ENCODE measurements around the gene KCNMB2.

KCNMB2 gene

DNA sequence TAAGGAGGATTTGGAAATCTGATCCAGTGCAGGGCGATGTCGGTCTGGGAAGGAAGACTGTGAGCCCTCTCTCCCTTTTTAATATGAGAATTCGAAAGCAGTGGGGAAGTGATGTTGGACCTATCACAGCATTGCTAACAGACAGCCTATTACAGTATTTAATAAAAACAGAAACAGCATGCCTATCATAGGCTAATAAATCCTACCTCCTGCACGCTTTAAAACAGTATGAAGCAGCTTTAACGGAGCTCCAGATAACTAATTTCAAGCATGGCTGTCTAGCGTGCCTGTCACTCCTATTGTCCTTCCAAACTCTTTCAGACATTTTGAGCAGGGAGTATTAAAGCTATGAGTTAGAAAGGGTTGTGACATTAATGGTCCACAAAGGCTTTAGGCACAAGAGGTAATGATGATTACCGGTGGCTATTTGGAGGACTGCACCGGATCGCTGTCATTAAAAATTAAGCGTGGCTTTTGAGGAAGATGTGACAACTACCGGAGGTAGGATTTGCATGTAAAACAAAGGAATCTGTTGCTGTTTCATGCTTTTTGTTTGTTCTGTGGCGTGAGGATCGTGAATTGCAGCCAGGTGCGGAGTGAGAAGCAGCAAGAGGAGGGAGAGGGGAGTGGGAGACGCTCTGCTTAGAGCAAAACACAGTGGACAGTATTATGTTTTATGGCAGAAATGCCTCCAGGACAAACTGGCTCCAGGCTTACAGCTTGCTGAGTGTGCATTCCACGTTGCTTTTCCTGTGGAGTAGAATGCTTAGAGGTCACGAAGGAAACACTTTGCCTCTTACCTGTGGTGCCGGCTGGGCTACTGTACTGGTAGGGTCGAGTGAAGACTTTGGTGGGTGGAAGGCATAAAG lies at the start of gene KCNMB2:
Gene KCNMB2, plus strand, starts transcription at position 226 of the 869 bp plus-strand sequence.
- peaks cover under 1% of the 10 kb centered on the region for H3K9me3 Mint-ChIP-seq
- no peaks in the 10 kb centered on the region for H3K27me3 Mint-ChIP-seq (ENCODE audit: low read depth)
- no peaks in the 10 kb centered on the region for H3K36me3 Mint-ChIP-seq (ENCODE audit: low read depth)
- H3K27ac Mint-ChIP-seq = peak within 1 kb of the TSS; percentile 84 to 91 (median 88)
- H3K4me1 Mint-ChIP-seq = peaks cover 38% of the 10 kb centered on the region
- H3K4me3 Mint-ChIP-seq = peak within 1 kb of the TSS; percentile 81 to 90 (median 88)
- TF ChIP-seq, protein P1, sequence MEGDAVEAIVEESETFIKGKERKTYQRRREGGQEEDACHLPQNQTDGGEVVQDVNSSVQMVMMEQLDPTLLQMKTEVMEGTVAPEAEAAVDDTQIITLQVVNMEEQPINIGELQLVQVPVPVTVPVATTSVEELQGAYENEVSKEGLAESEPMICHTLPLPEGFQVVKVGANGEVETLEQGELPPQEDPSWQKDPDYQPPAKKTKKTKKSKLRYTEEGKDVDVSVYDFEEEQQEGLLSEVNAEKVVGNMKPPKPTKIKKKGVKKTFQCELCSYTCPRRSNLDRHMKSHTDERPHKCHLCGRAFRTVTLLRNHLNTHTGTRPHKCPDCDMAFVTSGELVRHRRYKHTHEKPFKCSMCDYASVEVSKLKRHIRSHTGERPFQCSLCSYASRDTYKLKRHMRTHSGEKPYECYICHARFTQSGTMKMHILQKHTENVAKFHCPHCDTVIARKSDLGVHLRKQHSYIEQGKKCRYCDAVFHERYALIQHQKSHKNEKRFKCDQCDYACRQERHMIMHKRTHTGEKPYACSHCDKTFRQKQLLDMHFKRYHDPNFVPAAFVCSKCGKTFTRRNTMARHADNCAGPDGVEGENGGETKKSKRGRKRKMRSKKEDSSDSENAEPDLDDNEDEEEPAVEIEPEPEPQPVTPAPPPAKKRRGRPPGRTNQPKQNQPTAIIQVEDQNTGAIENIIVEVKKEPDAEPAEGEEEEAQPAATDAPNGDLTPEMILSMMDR (IDR thresholded peaks at IDR 0.05; ENCODE audit: unreplicated experiment in 3 of 3) = no peak

DNA sequence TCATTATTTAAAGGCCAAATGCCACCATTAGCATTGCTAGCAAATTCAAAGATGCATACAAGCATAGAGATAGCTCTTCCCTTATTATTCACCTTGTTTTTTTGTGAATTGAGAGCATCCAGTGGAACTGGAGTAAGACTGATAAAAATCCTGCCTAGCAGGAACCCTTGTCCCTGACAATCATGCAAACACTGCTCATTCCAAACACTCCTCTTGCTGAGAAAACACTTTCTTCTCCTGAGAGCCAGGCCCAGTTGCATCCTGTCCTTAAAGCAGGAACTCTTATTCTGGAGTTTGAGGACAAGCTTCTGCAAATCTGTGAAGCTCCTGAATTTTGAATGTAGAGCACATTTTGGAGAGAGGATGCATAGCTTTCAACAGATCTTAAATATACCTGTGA lies 49.3 kb upstream of the KCNMB2 start:
- no peaks in the 10 kb centered on the region for H3K27me3 Mint-ChIP-seq (ENCODE audit: low read depth)
- H3K4me3 Mint-ChIP-seq = no peak overlapping the region
- no peak overlapping the region for H3K27ac Mint-ChIP-seq
- TF ChIP-seq, protein P1 (IDR thresholded peaks at IDR 0.05; ENCODE audit: unreplicated experiment in 3 of 3) = no peak
- H3K36me3 Mint-ChIP-seq (ENCODE audit: low read depth) = no peaks in the 10 kb centered on the region
- no peaks in the 10 kb centered on the region for H3K9me3 Mint-ChIP-seq
- no peaks in the 10 kb centered on the region for H3K4me1 Mint-ChIP-seq

- Mint-ChIP-seq H3K4me1 (no peaks in the 10 kb centered on the region), H3K36me3 (ENCODE audit: low read depth) (no peaks in the 10 kb centered on the region), H3K27me3 (ENCODE audit: low read depth) (no peaks in the 10 kb centered on the region), H3K27ac (no peak overlapping the region), H3K9me3 (peaks cover under 1% of the 10 kb centered on the region), H3K4me3 (no peak overlapping the region)
- TF ChIP-seq, protein P1 (IDR thresholded peaks at IDR 0.05; ENCODE audit: unreplicated experiment in 3 of 3) = no peak
Measured at GRCh38 chr3:178487752-178488151, 48.5 kb upstream of the KCNMB2 start.

GRCh38 chr3:178491751-178492150 lies 44.5 kb upstream of the KCNMB2 start:
- Mint-ChIP-seq H3K4me1 (no peaks in the 10 kb centered on the region), H3K27me3 (ENCODE audit: low read depth) (no peaks in the 10 kb centered on the region), H3K4me3 (no peak overlapping the region), H3K36me3 (ENCODE audit: low read depth) (no peaks in the 10 kb centered on the region), H3K27ac (no peak overlapping the region), H3K9me3 (peaks cover 12% of the 10 kb centered on the region)
- TF ChIP-seq, protein P1 (IDR thresholded peaks at IDR 0.05; ENCODE audit: unreplicated experiment in 3 of 3) = no peak

GRCh38 chr3:178492491-178492890 lies 43.7 kb upstream of the KCNMB2 start:
- Mint-ChIP-seq H3K4me1 (no peaks in the 10 kb centered on the region), H3K4me3 (no peak overlapping the region), H3K9me3 (peaks cover 12% of the 10 kb centered on the region), H3K27me3 (ENCODE audit: low read depth) (no peaks in the 10 kb centered on the region), H3K36me3 (ENCODE audit: low read depth) (no peaks in the 10 kb centered on the region), H3K27ac (no peak overlapping the region)
- TF ChIP-seq, protein P1 (IDR thresholded peaks at IDR 0.05; ENCODE audit: unreplicated experiment in 3 of 3) = no peak

DNA sequence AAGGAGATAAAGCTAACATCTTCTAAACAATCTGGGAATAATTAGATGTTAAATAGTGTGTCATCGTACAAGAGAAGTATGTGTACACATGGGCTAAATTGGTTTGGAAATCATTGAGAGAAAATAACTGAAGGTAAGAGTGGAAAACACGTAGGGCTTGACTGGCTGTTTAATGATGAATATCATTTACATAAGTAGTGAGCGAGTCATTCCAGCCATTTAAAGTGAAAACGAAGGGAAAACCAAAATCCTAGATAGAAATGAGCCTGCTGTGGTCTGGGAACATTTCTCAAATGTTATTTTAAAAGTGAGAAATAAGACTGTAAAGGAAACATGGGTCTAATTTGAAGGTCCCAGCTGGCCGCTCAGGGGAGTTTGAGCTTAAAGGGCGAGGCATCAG lies 41.9 kb upstream of the KCNMB2 start:
- no peaks in the 10 kb centered on the region for H3K36me3 Mint-ChIP-seq (ENCODE audit: low read depth)
- TF ChIP-seq, protein P1 (IDR thresholded peaks at IDR 0.05; ENCODE audit: unreplicated experiment in 3 of 3) = no peak
- H3K4me3 Mint-ChIP-seq = no peak overlapping the region
- H3K9me3 Mint-ChIP-seq = peaks cover 17% of the 10 kb centered on the region
- H3K4me1 Mint-ChIP-seq = no peaks in the 10 kb centered on the region
- no peak overlapping the region for H3K27ac Mint-ChIP-seq
- H3K27me3 Mint-ChIP-seq (ENCODE audit: low read depth) = no peaks in the 10 kb centered on the region
